Ecto neural progenitor cell (in vitro differentiated cells): ENCODE results near the gene XAGE2.
"Not testable (repeated sequence)": the region's sequence is repeated elsewhere in the genome, so short reads cannot be mapped to it uniquely, and the experiment has no call there.

Source experiments
- DNase-seq: peaks from one replicate; pipeline ENCODE4 v3.0.0-alpha.2; 2018; ENCODE audit warnings: low spot score

XAGE2 gene, protein sequence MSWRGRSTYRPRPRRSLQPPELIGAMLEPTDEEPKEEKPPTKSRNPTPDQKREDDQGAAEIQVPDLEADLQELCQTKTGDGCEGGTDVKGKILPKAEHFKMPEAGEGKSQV

DNA sequence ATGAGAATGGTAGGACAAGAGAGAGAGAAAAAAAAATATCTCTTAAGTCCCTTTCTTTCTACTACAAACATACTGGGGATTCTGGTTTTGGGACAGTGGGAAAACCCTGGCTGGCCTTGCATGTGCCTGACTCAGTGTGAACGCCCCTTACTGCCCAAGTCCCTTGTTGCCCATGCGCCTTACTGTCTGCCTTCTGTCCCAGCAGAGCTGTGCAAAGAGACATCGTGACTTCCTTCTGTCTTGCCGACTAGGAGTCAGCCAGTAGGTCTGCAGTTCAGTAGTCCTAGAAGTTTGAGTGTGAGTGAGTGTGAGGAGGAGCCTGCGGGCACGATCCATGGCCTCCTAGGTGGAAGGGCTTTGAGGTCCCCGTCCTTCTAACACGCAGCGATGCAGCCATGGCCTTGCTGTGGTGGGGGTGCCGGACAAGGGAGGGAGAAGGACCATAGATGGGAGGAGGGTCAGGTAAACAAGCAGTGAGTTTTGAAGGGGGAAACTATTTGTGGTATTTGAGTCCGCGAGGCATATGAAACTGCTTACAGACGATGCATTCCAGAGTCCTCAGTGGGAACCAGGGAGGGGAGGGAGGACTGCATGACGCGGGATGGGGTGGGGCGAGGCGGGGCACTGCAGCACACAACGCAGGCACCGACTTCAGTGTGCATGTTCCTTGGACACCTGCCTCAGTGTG, at the start of gene XAGE2:
TSS of gene XAGE2 (plus strand) at position 654 of the 688 bp plus-strand sequence. CDS start 994 bp downstream, outside the sequence.
- no peak for DNase-seq

GRCh38 chrX:52337410-52337809, 31.4 kb upstream of the XAGE2 start:
- DNase-seq = no peak

DNA sequence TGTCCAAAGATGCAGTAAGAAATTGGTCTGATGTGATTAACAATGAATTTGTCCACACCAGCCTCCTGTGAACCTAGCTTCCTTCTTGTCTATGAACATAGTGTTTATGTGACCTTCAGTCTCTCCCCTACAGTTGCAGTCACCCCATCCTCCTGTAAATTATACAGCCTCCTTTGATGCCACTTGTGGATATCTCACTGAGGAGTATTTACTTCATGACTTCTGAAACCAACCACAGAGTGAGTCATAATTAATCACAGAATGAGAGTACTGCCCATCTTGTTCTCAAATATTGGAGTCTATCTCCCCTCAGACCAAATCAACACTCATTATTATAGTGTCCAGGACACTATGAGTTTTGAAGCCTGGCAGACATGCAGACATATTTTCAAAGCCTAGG, 27.3 kb upstream of the XAGE2 start:
- DNase-seq = no peak

- DNase-seq = not testable (repeated sequence)
Measured at GRCh38 chrX:52343131-52343530, 25.7 kb upstream of the XAGE2 start.

- peak; percentile 54 for DNase-seq
Measured at GRCh38 chrX:52345402-52345801, 23.4 kb upstream of the XAGE2 start.

DNA sequence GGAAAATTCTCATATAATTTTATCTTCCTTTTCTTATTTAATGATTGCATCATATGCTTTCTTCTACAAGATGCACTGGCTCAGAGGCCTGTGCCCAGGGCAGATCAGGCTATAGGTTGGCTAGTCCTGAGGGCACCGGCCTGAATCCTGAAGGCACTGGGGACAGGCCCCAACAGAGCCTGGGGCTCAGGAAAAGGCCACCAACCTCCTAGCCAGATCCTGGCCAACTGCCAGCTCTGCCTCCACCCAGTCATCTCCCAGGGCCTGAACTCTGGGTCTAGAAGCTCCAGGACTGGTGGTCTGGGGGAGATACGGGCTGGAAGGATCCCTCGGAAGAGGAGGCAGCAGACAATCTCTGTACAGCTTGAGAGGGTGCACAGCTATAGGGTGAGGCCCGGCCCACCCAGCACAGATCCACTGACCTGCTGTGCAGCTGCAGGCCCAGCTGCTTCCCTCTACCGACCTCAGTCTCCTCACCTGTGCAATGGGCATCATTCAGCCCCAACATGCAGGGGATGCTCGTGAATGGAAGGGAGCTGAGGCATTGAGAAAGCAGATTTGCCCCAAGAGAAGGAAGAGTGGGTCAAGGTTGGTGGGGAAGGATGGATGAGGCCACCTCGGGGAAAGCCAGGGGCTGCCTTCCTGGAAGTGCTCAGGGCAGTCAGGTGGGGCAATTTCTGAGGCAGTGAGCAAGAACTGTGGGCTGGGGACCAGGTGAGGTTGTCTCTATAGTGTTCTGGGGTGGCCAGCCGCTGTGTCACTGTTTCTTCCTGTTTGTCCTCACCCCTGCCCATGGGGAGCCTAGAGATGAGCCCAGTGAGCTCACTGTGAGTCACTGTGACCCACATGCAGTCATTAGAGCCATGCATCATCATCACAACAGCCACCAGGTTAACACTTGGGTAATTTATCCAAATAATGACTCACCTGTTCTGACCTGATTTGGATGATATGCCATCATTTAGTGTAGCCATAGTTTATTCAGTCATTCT, 22.4 kb upstream of the XAGE2 start:
- no peak for DNase-seq

DNA sequence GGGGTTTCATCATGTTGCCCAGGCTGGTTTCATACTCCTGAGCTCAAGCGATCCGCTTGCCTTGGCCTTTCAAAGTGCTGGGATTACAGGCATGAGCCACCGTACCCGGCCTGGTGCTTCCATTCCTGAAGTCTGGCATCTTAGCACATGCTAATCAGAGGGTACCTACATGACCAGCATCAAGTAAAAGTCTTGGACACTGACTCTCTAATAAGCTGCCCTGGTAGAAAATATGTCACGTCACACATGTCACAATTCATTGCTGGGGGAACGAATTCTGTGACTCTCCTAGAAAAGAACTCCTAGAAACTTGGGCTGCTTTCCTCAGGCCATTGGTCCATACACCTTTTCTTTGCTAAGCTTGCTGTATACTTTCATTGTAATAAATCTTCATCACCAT, 19.1 kb upstream of the XAGE2 start:
- DNase-seq = no peak

DNA sequence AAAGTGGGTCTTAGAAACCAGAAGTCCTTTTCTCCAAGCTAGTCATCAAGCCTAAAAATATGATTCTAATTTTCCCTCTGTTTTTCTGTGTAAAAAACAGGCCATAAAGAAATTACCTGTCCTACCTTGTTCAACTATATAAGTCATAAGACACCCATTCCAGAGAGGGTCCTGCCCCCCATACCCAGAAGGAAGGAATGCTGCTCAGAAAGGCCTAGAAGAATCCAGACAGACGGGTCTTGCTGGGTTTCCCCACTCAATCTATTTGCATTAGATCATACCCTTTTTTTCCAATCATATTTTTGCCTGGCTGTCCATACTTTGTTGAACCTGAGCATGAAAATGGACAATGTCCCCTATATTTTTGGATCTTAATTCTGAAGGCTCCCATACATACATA, 16.3 kb upstream of the XAGE2 start:
- no peak for DNase-seq

- no peak for DNase-seq
Measured at GRCh38 chrX:52353838-52354237, 15.0 kb upstream of the XAGE2 start.

- no peak for DNase-seq
Measured at GRCh38 chrX:52355108-52355507, 13.7 kb upstream of the XAGE2 start.

- no peak for DNase-seq
Measured at GRCh38 chrX:52359614-52360232, 9.1 kb upstream of the XAGE2 start.

- no peak for DNase-seq
Measured at GRCh38 chrX:52361941-52362340, 6.9 kb upstream of the XAGE2 start.

GRCh38 chrX:52363247-52363883, 5.5 kb upstream of the XAGE2 start:
- DNase-seq = no peak

GRCh38 chrX:52378870-52379269, 10.0 kb downstream of the XAGE2 start:
- DNase-seq = no peak

- no peak for DNase-seq
Measured at GRCh38 chrX:52380993-52381392, 12.2 kb downstream of the XAGE2 start.

DNA sequence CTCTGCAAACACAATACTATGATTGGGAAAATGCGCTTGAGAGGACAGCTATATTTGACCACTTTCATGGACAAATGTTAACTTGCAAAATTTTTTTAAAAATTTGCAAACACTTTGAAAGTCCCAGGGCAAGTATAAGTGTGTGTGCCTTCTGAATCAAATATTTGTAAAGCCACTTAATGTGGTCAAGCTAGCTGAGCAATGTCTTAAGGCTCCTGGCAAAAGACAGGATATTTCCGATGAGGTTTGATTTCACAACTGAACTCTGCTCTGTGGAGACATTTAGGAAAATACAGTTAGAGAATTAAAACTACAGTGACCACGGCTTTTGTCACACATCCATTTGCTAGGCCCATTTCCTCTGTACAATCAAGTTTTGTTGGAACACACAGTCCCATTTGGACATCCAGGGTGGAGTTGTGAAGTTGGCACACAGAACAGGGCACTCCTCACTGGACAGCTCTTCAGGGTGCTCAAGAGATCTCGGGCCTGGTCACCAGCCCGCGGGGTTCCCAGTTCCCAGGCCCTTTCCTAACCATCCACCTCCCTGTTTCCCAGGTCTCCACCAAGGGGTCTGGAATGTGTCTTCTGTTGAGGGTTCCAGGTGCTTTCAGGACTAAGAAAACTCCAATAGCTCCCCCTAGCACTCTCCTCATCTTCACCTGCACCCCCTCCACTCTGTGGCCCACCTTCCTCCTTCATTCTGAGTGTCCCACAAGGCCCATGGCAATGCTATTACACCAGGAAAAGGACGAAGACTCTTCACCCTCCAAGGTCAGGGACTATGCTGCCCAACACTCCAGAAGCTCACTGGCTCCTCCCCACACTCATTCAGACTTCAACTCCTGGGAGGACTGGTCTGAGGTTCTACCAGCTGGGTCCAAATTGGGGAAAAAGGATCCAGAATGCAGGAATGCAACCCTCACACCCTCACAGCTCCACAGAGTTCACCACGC, 41.9 kb downstream of the XAGE2 start:
- DNase-seq = no peak

- DNase-seq = no peak
Measured at GRCh38 chrX:52415304-52415703, 46.5 kb downstream of the XAGE2 start.

GRCh38 chrX:52416816-52417215, 48.0 kb downstream of the XAGE2 start:
- DNase-seq = no peak

DNA sequence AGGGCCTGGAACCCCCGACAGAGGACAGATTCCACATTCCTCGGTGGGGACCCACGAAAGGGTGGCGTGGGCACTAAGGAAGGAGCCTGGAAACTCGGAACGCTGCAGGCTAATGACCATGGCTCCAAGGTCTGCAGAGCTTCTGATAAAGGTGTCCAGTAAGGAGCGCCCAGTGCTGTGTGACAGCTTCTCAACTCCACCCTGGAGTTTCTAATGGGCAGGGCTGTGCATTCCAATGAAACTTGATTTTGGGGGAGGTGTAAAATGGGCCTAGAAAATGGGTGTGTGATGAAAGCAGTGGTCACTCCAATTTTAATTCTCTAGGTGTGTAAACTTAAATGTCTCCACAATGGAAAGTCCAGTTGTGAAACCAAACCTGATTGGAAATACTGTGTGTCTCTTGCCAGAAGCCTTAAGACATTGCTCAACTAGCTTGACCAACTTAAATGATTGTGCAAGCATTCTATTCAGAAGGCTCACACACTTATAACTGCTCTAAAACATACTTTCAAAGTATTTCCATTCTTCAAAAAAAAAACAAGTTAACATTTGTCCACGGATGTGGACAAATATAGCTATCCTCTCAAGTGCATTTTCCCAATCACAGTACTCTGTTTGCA, 52.1 kb downstream of the XAGE2 start:
- DNase-seq = no peak

GRCh38 chrX:52422884-52423283, 54.1 kb downstream of the XAGE2 start:
- DNase-seq = no peak
